ENCODE results near the gene KCNG1. TPM values are rescaled to one million over a fixed set of nuclear protein-coding genes. Genes with fewer than 3 reads are reported as not detected.

The KCNG1 gene
- total RNA-seq, 3 donors from 2014 or later (not counting 1 experiment from before 2014, with no cell fraction given): not detected

DNA sequence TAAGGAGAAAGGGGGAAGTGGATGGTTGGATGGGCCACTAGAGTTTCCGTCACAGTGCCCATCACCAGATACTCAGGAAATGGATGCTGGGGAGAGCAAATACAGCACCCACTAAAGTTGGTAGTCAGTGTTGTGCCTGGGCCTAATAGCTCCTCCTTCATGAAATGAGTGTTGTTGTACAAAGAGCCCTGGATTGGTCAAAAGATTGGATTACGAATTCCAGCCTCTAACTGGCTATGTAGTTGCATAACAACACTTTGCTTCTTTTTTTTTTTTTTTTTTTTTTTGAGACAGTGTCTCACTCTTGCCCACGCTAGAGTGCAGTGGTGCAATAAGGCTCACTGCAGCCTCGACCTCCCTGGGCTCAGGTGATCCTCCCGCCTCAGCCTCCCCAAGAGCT, 27.4 kb downstream of the KCNG1 start:
- intact Hi-C loops (cut with micrococcal nuclease): no loop called here
- Histone ChIP-seq H3K4me1 (ENCODE audit: control insufficient read depth, insufficient read depth, low read length) (peaks cover 3% of the 10 kb centered on the region), H3K27ac (ENCODE audit: low read length) (no peak overlapping the region), H3K9me3 (ENCODE audit: control insufficient read depth, insufficient read depth, low read length) (peaks cover 4% of the 10 kb centered on the region), H3K36me3 (ENCODE audit: control insufficient read depth, insufficient read depth, low read length) (no peaks in the 10 kb centered on the region), H3K27me3 (ENCODE audit: control insufficient read depth, insufficient read depth, low read length) (no peaks in the 10 kb centered on the region), H3K4me3 (ENCODE audit: low read length) (no peak overlapping the region)
- H3K4me1 Mint-ChIP-seq: no peaks in the 10 kb centered on the region
- H3K9me3 Mint-ChIP-seq: no peaks in the 10 kb centered on the region
- TF ChIP-seq CTCF (IDR thresholded peaks at IDR 0.05): no peak
- peaks cover 12 to 30% of the 10 kb centered on the region in 2 donors for H3K27me3 Mint-ChIP-seq (ENCODE audit: low read depth in 2 of 2)
- no peaks in the 10 kb centered on the region for H3K36me3 Mint-ChIP-seq
- H3K4me3 Mint-ChIP-seq: no peak overlapping the region
- 85% methylated on average over 5 of the region's 5 CpGs for WGBS (ENCODE audit: insufficient coverage)
- no peak overlapping the region for H3K27ac Mint-ChIP-seq
- no peak for DNase-seq
- no peak for ATAC-seq

GRCh38 chr20:50993876-50994275, 29.0 kb downstream of the KCNG1 start:
- no peaks in the 10 kb centered on the region for H3K27me3 ChIP-seq (ENCODE audit: control insufficient read depth, insufficient read depth, low read length)
- H3K36me3 ChIP-seq (ENCODE audit: control insufficient read depth, insufficient read depth, low read length): no peaks in the 10 kb centered on the region
- WGBS (ENCODE audit: insufficient coverage): 85% methylated on average over 3 of the region's 9 CpGs
- ATAC-seq (no peak), DNase-seq (no peak)
- H3K4me1 ChIP-seq (ENCODE audit: control insufficient read depth, insufficient read depth, low read length): peaks cover 3% of the 10 kb centered on the region
- TF ChIP-seq CTCF (IDR thresholded peaks at IDR 0.05): no peak
- H3K4me1 Mint-ChIP-seq: no peaks in the 10 kb centered on the region
- no peak overlapping the region for H3K27ac Mint-ChIP-seq
- H3K4me3 Mint-ChIP-seq: no peak overlapping the region
- no peak overlapping the region for H3K27ac ChIP-seq (ENCODE audit: low read length)
- peaks cover 8 to 23% of the 10 kb centered on the region in 2 donors for H3K27me3 Mint-ChIP-seq (ENCODE audit: low read depth in 2 of 2)
- no peak overlapping the region for H3K4me3 ChIP-seq (ENCODE audit: low read length)
- H3K9me3 ChIP-seq (ENCODE audit: control insufficient read depth, insufficient read depth, low read length): peaks cover 4% of the 10 kb centered on the region
- intact Hi-C loops (cut with micrococcal nuclease): no loop called here
- no peaks in the 10 kb centered on the region for H3K36me3 Mint-ChIP-seq
- H3K9me3 Mint-ChIP-seq: no peaks in the 10 kb centered on the region

- H3K4me1 Mint-ChIP-seq: no peaks in the 10 kb centered on the region
- 53% methylated on average over 13 of the region's 13 CpGs for WGBS (ENCODE audit: insufficient coverage)
- DNase-seq (peak in 1 of 2 donors; percentile 63), ATAC-seq (peak; percentile 63 to 94 (median 75))
- H3K27me3 Mint-ChIP-seq (ENCODE audit: low read depth in 2 of 2): peaks cover 8 to 20% of the 10 kb centered on the region in 2 donors
- intact Hi-C loops (cut with micrococcal nuclease): no loop called here
- Histone ChIP-seq H3K4me3 (ENCODE audit: low read length) (no peak overlapping the region), H3K27me3 (ENCODE audit: control insufficient read depth, insufficient read depth, low read length) (no peaks in the 10 kb centered on the region), H3K36me3 (ENCODE audit: control insufficient read depth, insufficient read depth, low read length) (no peaks in the 10 kb centered on the region), H3K27ac (ENCODE audit: low read length) (no peak overlapping the region), H3K4me1 (ENCODE audit: control insufficient read depth, insufficient read depth, low read length) (peaks cover 3% of the 10 kb centered on the region), H3K9me3 (ENCODE audit: control insufficient read depth, insufficient read depth, low read length) (peaks cover 4% of the 10 kb centered on the region)
- TF ChIP-seq CTCF (IDR thresholded peaks at IDR 0.05): peak; percentile 34
- no peaks in the 10 kb centered on the region for H3K9me3 Mint-ChIP-seq
- H3K36me3 Mint-ChIP-seq: no peaks in the 10 kb centered on the region
- H3K4me3 Mint-ChIP-seq: no peak overlapping the region
- H3K27ac Mint-ChIP-seq: no peak overlapping the region
Measured at GRCh38 chr20:50992733-50993457, 30.0 kb downstream of the KCNG1 start.

DNA sequence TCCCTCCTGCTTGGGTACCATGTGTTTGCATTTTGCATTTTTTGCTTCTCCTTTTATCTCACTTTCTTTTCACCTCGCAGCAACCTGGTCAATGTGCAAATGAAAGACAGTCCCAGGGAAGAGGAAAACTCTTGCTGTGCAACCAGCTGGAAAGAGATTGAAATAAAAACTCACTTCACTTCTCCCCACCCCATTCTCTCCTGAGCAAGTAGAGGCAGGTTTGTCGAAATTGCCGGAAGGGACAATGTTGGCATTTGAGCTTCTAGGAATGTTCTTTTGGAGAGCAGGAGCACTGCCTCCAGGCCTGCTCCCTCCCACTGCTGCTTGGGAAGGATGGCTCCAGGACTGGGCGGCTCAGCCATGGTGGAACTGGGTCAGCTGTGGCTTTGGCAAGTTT, 30.6 kb downstream of the KCNG1 start:
- Mint-ChIP-seq H3K27me3 (ENCODE audit: low read depth in 2 of 2) (peaks cover 8 to 19% of the 10 kb centered on the region in 2 donors), H3K4me1 (no peaks in the 10 kb centered on the region), H3K9me3 (no peaks in the 10 kb centered on the region), H3K27ac (no peak overlapping the region), H3K36me3 (no peaks in the 10 kb centered on the region), H3K4me3 (no peak overlapping the region)
- Histone ChIP-seq H3K9me3 (ENCODE audit: control insufficient read depth, insufficient read depth, low read length) (peaks cover 4% of the 10 kb centered on the region), H3K4me1 (ENCODE audit: control insufficient read depth, insufficient read depth, low read length) (peaks cover 3% of the 10 kb centered on the region), H3K27me3 (ENCODE audit: control insufficient read depth, insufficient read depth, low read length) (no peaks in the 10 kb centered on the region), H3K36me3 (ENCODE audit: control insufficient read depth, insufficient read depth, low read length) (no peaks in the 10 kb centered on the region), H3K27ac (ENCODE audit: low read length) (no peak overlapping the region), H3K4me3 (ENCODE audit: low read length) (no peak overlapping the region)
- ATAC-seq (no peak), DNase-seq (no peak)
- no peak for TF ChIP-seq CTCF (IDR thresholded peaks at IDR 0.05)
- intact Hi-C loops (cut with micrococcal nuclease): no loop called here
- WGBS (ENCODE audit: insufficient coverage): 46% methylated on average over 4 of the region's 4 CpGs
